Prostate gland (tissue), 2 donors: ENCODE results near the gene C12orf56. TPM values are rescaled to one million over a fixed set of nuclear protein-coding genes. Genes with fewer than 3 reads are reported as not detected.
"Not testable (repeated sequence)": the region's sequence is repeated elsewhere in the genome, so short reads cannot be mapped to it uniquely, and the experiment has no call there.

Source experiments
- DNase-seq: peaks from one replicate; pipeline ENCODE4 v3.0.0-alpha.2; 2019; ENCODE audit warnings: low spot score
- H3K27ac ChIP-seq, 2 donors: fragments of 200-600 bp; sonication (generic); 2 replicates each; pipeline ENCODE4 v1.5.1; 2017 to 2019
- H3K27me3 ChIP-seq: fragments of 200-600 bp; sonication (generic); replicated peaks from 2 replicates; pipeline ENCODE4 v1.5.1; 2019; ENCODE audit not compliant: insufficient read depth
- H3K36me3 ChIP-seq, 2 donors: fragments of 200-600 bp; sonication (generic); 1 replicate in 1 of 2; 2 replicates in 1 of 2; pipeline versions ENCODE4 v1.5.1 to v1.8.1; 2017 to 2019
- H3K4me1 ChIP-seq: fragments of 200-600 bp; sonication (generic); replicated peaks from 2 replicates; pipeline ENCODE4 v1.5.1; 2019
- H3K4me3 ChIP-seq, 2 donors: fragments of 200-600 bp; sonication (generic); 2 replicates each; pipeline ENCODE4 v1.5.1; 2017 to 2019
- H3K9me3 ChIP-seq: fragments of 200-600 bp; sonication (generic); 2 replicates; pipeline ENCODE4 v1.5.1; 2017
- POLR2A ChIP-seq: fragments of 450-650 bp; IDR thresholded peaks from one replicate; pipeline ENCODE4 v1.6.1; 2016; ENCODE audit warnings: antibody characterized with exemption, mild to moderate bottlenecking
- POLR2AphosphoS5 ChIP-seq: sonication (generic); formaldehyde crosslinking; IDR thresholded peaks from one replicate; pipeline ENCODE4 v1.6.1; 2017; ENCODE audit warnings: antibody characterized with exemption
- WGBS: methylation state at CpG from one replicate; pipeline ENCODE4 v1.1.5; 2018; 5-methylcytosine and 5-hydroxymethylcytosine counted together
- intact Hi-C: fragments of 100-400 bp; cut with DNase I; formaldehyde crosslinking; loops from one replicate; pipeline ENCODE4 v1.14.2; 2022
- small RNA-seq, 2 donors: library from RNA; depleted of rRNA; stranded (forward); fragments of <200 nt; gene quantifications; one replicate each; pipeline ENCODE3, GENCODE V24; 2016
- total RNA-seq, 2 donors: library from RNA; depleted of rRNA; stranded (reverse); fragments of >200 nt; gene quantifications; one replicate each; pipeline ENCODE4 v1.1.0, GENCODE V29; 2016
- TF ChIP-seq, protein P1 (sequence below), 4 experiments: fragments of 200-600 bp in 2 of 4; fragments of 450-650 bp in 2 of 4; sonication (generic) in 2 of 4; IDR thresholded peaks; 1 replicate in 3 of 4; 2 replicates in 1 of 4; pipeline ENCODE4 v1.5.1; 2016 to 2019; ENCODE audit warnings: antibody characterized with exemption in 4 of 4, mild to moderate bottlenecking in 2 of 4, moderate library complexity in 2 of 4

C12orf56 gene
- total RNA-seq, 2 donors from 2014 or later: 0.91 to 2.1 TPM

DNA sequence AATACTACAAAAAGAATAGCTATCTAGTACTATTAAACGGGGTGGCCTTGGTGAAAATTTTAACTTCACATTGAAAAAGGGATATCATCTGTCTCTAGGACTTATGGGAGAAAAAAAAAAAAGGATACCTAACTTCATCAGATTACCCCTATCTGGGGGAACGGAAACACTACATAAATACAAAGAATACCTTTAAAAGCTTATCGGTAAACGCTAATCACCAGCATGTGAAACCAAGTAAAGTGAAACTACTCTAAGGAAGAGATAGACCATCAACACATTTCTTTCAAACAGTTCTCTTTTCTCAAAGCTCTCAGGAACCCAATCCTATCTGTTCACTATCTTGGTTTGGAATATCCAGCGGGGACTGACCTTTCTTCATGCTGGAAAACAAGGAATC lies 172.0 kb downstream of the C12orf56 start:
- intact Hi-C loops: no loop called here
- no peaks in the 10 kb centered on the region for H3K4me1 ChIP-seq
- 83% methylated on average over 5 of the region's 5 CpGs for WGBS
- no peaks in the 10 kb centered on the region for H3K27me3 ChIP-seq
- DNase-seq: no peak
- H3K27ac ChIP-seq: no peak overlapping the region
- H3K9me3 ChIP-seq: no peaks in the 10 kb centered on the region
- no peak overlapping the region for H3K4me3 ChIP-seq
- TF ChIP-seq POLR2AphosphoS5 (no peak), POLR2A (no peak)
- TF ChIP-seq, protein P1, sequence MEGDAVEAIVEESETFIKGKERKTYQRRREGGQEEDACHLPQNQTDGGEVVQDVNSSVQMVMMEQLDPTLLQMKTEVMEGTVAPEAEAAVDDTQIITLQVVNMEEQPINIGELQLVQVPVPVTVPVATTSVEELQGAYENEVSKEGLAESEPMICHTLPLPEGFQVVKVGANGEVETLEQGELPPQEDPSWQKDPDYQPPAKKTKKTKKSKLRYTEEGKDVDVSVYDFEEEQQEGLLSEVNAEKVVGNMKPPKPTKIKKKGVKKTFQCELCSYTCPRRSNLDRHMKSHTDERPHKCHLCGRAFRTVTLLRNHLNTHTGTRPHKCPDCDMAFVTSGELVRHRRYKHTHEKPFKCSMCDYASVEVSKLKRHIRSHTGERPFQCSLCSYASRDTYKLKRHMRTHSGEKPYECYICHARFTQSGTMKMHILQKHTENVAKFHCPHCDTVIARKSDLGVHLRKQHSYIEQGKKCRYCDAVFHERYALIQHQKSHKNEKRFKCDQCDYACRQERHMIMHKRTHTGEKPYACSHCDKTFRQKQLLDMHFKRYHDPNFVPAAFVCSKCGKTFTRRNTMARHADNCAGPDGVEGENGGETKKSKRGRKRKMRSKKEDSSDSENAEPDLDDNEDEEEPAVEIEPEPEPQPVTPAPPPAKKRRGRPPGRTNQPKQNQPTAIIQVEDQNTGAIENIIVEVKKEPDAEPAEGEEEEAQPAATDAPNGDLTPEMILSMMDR (IDR thresholded peaks at IDR 0.05): no peak
- no peaks in the 10 kb centered on the region for H3K36me3 ChIP-seq

DNA sequence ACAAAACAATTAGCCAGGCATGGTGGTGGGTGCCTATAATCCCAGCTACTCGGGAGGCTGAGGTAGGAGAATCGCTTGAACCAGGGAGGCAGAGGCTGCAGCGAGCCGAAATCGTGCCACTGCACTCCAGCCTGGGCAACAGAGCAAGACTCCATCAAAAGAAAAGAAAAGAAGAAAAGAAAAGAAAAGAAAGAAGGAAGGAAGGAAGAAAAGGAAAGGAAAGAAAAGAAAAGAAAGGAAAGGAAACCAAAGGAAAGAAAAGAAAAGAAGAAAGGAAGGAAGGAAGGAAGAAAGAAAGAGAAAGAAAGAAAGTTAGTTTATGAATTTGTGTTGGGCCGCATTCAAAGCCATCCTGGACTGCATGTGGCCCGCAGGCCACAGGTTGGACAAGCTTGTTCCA lies 172.9 kb downstream of the C12orf56 start:
- H3K4me1 ChIP-seq, H3K27ac ChIP-seq, H3K36me3 ChIP-seq, H3K9me3 ChIP-seq, DNase-seq, H3K4me3 ChIP-seq, intact Hi-C loops, H3K27me3 ChIP-seq: not testable (repeated sequence)
- WGBS: 92% methylated on average over 7 of the region's 7 CpGs

DNA sequence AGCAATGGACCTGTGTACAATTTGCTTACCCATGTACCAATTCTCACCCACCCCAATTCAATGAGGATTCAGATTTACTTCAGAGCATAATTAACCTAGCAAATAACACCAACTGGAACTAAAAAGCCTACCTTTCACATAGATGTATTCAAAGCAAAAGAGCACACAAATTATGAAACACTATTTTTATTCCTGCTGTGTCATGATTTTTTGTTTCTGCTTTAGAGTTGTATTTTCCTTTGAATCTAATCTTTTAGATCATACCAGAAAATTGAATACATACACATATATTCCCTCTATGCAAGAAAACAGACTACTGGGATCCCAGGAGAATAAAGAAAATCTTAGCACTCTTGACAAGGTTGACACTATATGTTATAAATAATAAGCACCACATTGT lies 174.3 kb downstream of the C12orf56 start:
- H3K27me3 ChIP-seq: no peaks in the 10 kb centered on the region
- DNase-seq: no peak
- intact Hi-C loops: no loop called here
- no peaks in the 10 kb centered on the region for H3K4me1 ChIP-seq
- H3K4me3 ChIP-seq: no peak overlapping the region
- TF ChIP-seq, protein P1 (IDR thresholded peaks at IDR 0.05): no peak
- TF ChIP-seq POLR2AphosphoS5 (no peak), POLR2A (no peak)
- no peaks in the 10 kb centered on the region for H3K36me3 ChIP-seq
- no peaks in the 10 kb centered on the region for H3K9me3 ChIP-seq
- no peak overlapping the region for H3K27ac ChIP-seq

Small RNAs within 50 kb of the gene (small RNA-seq; reads per million reads assigned to genes)
- gene RF01210: 0 reads per million in 2 donors
- 0 reads per million in 2 donors for gene RNU5A-7P

Other genes starting within 250 kb of the C12orf56 start
- gene KICS2, start 168.5 kb downstream of the C12orf56 start, total RNA-seq: 10 to 100 TPM in 1 of 2 donors, 1 to 10 TPM in 1; 6.8 to 18.2 TPM
- gene XPOT, start 13.6 kb upstream of the C12orf56 start, total RNA-seq: 10 to 100 TPM; 30.4 to 36.8 TPM
- gene TBK1, start 61.4 kb upstream of the C12orf56 start, total RNA-seq: 10 to 100 TPM; 25.9 to 33.6 TPM
- 10 to 100 TPM; 40.6 to 55.7 TPM for gene RASSF3, start 219.7 kb upstream of the C12orf56 start, total RNA-seq